SK-N-SH (cell line): ENCODE results near the gene PTCD2. TPM values are rescaled to one million over a fixed set of nuclear protein-coding genes. Genes with fewer than 3 reads are reported as not detected.

Source experiments
- CTCF ChIA-PET: fragments of 300-600, 350-600 bp; formaldehyde crosslinking; extraction: SDS; loops from one replicate; lab custom pipeline; 2021; lab: Yijun Ruan, JAX
- POLR2A ChIA-PET: fragments of 350-600 bp; sonication (Branson Sonifier 250); formaldehyde crosslinking; extraction: SDS; loops from one replicate; lab custom pipeline; 2020; ENCODE audit warnings: antibody characterized with exemption, inconsistent platforms; lab: Yijun Ruan, JAX
- DNase-seq: peaks from one replicate; pipeline ENCODE4 v3.0.0; 2012
- H2AFZ ChIP-seq: fragments of 200-600 bp; sonication (generic); 2 replicates; pipeline ENCODE4 v1.8.1; 2016; ENCODE audit warnings: antibody characterized with exemption, mild to moderate bottlenecking, low read depth
- H3F3A ChIP-seq: fragments of 200-600 bp; sonication (generic); replicated peaks from 2 replicates; pipeline ENCODE3; 2016; ENCODE audit warnings: antibody characterized with exemption, mild to moderate bottlenecking; ENCODE audit not compliant: insufficient read depth
- H3K27ac ChIP-seq, 2 experiments: fragments of 200-500 bp in 1 of 2; fragments of 200-600 bp in 1 of 2; sonication (Bioruptor generic) in 1 of 2; sonication (generic), shearing (Covaris generic) in 1 of 2; 2 replicates each; pipeline versions ENCODE4 v1.5.1 to v1.6.1; 2014 to 2016; ENCODE audit warnings: low read depth in 2 of 2, inconsistent platforms in 1 of 2, low read length in 1 of 2, mild to moderate bottlenecking in 1 of 2, mixed read lengths in 1 of 2
- H3K27me3 ChIP-seq: fragments of 200-600 bp; sonication (generic), shearing (Covaris generic); 2 replicates; pipeline ENCODE4 v1.6.1; 2016; ENCODE audit warnings: mixed run types; ENCODE audit not compliant: insufficient read depth
- H3K36me3 ChIP-seq, 2 experiments: fragments of 200-500 bp in 1 of 2; fragments of 200-600 bp in 1 of 2; sonication (Bioruptor generic) in 1 of 2; sonication (generic) in 1 of 2; replicated peaks in 1 of 2; 2 replicates each; pipeline versions ENCODE3 to v1.5.1; 2014 to 2016; ENCODE audit warnings: low read length in 1 of 2, mild to moderate bottlenecking in 1 of 2; ENCODE audit not compliant: insufficient read depth in 2 of 2, control insufficient read depth in 1 of 2
- H3K4me1 ChIP-seq, 2 experiments: fragments of 200-500 bp in 1 of 2; fragments of 200-600 bp in 1 of 2; sonication (Bioruptor generic) in 1 of 2; sonication (generic), shearing (Covaris generic) in 1 of 2; 2 replicates each; pipeline versions ENCODE4 v1.5.1 to v1.6.1; 2014 to 2016; ENCODE audit warnings: low read depth in 1 of 2, low read length in 1 of 2, mixed run types in 1 of 2; ENCODE audit not compliant: insufficient read depth in 2 of 2, control insufficient read depth in 1 of 2
- H3K4me2 ChIP-seq: fragments of 200-600 bp; sonication (generic), shearing (Covaris generic); 2 replicates; pipeline ENCODE4 v1.6.1; 2017; ENCODE audit warnings: mixed run types
- H3K4me3 ChIP-seq, 2 experiments: fragments of 200-500 bp in 1 of 2; fragments of 200-600 bp in 1 of 2; sonication (Bioruptor generic) in 1 of 2; sonication (generic), shearing (Covaris generic) in 1 of 2; 2 replicates each; pipeline versions ENCODE4 v1.5.1 to v1.8.1; 2014 to 2016; ENCODE audit warnings: low read depth in 2 of 2, inconsistent platforms in 1 of 2, low read length in 1 of 2, mild to moderate bottlenecking in 1 of 2, mixed read lengths in 1 of 2, moderate library complexity in 1 of 2
- H3K79me2 ChIP-seq: fragments of 200-600 bp; sonication (generic); 2 replicates; pipeline ENCODE4 v1.8.1; 2017; ENCODE audit warnings: mild to moderate bottlenecking; ENCODE audit not compliant: insufficient read depth
- H3K9ac ChIP-seq: fragments of 200-600 bp; sonication (generic); 2 replicates; pipeline ENCODE4 v1.6.1; 2017; ENCODE audit warnings: mixed run types
- H3K9me2 ChIP-seq: fragments of 200-600 bp; sonication (generic); 2 replicates; pipeline ENCODE4 v1.6.1; 2017; ENCODE audit warnings: mixed run types
- H3K9me3 ChIP-seq: fragments of 200-600 bp; sonication (generic); 2 replicates; pipeline ENCODE4 v1.6.1; 2017; ENCODE audit warnings: mixed run types, mild to moderate bottlenecking, moderate library complexity
- H4K20me1 ChIP-seq: fragments of 200-600 bp; sonication (generic); 2 replicates; pipeline ENCODE4 v1.6.1; 2017; ENCODE audit warnings: mild to moderate bottlenecking, mixed run types; ENCODE audit not compliant: insufficient read depth
- CHD2 ChIP-seq: fragments of 150-350 bp; IDR thresholded peaks from 2 replicates; pipeline ENCODE4 v1.6.1; 2018; ENCODE audit warnings: low read length; ENCODE audit not compliant: partially characterized antibody
- CTCF ChIP-seq: fragments of 200-600 bp; sonication (generic); IDR thresholded peaks from 2 replicates; pipeline ENCODE4 v1.6.1; 2017; ENCODE audit warnings: antibody characterized with exemption, mild to moderate bottlenecking, moderate library complexity
- ELF1 ChIP-seq: IDR thresholded peaks from 2 replicates; pipeline ENCODE4 v1.4.0; 2012
- EP300 ChIP-seq, 2 experiments: IDR thresholded peaks; 2 replicates each; pipeline versions ENCODE4 v1.4.0 to v1.6.1; 2012; ENCODE audit warnings: borderline replicate concordance in 1 of 2, low read depth in 1 of 2, low read length in 1 of 2
- EZH2phosphoT487 ChIP-seq: fragments of 200-600 bp; sonication (generic); IDR thresholded peaks from 2 replicates; pipeline ENCODE4 v1.6.1; 2017; ENCODE audit warnings: low read depth, mixed run types, mild to moderate bottlenecking, antibody characterized with exemption, moderate library complexity, borderline replicate concordance
- FOXJ3 ChIP-seq: sonication (generic); formaldehyde crosslinking; IDR thresholded peaks from 2 replicates; pipeline ENCODE4 v1.5.1; 2020; ENCODE audit warnings: mild to moderate bottlenecking, missing genetic modification reagents
- FOXM1 ChIP-seq: IDR thresholded peaks from 2 replicates; pipeline ENCODE4 v1.4.0; 2012; ENCODE audit warnings: low read depth, mild to moderate bottlenecking
- GABPA ChIP-seq: IDR thresholded peaks from 2 replicates; pipeline ENCODE4 v1.4.0; 2012; ENCODE audit warnings: low read depth, mild to moderate bottlenecking
- GATA2 ChIP-seq: sonication (generic); formaldehyde crosslinking; IDR thresholded peaks from 2 replicates; pipeline ENCODE4 v1.5.0; 2020; ENCODE audit warnings: mild to moderate bottlenecking, missing genetic modification reagents
- IRF3 ChIP-seq: fragments of 150-350 bp; IDR thresholded peaks from 2 replicates; pipeline ENCODE4 v1.6.1; 2016; ENCODE audit warnings: mild to moderate bottlenecking, low read depth, low read length
- JUND ChIP-seq: IDR thresholded peaks from 2 replicates; pipeline ENCODE4 v1.4.0; 2012
- MXI1 ChIP-seq: IDR thresholded peaks from 2 replicates; pipeline ENCODE4 v1.6.1; 2012; ENCODE audit warnings: mild to moderate bottlenecking, low read depth, low read length, improper control_type of control experiment
- NFIC ChIP-seq: IDR thresholded peaks from 2 replicates; pipeline ENCODE4 v1.4.0; 2012; ENCODE audit warnings: borderline replicate concordance
- NRF1 ChIP-seq: IDR thresholded peaks from 2 replicates; pipeline ENCODE4 v1.6.1; 2012; ENCODE audit warnings: low read depth, mild to moderate bottlenecking, low read length
- PBX3 ChIP-seq: IDR thresholded peaks from 2 replicates; pipeline ENCODE4; 2012
- POLR2AphosphoS5 ChIP-seq: IDR thresholded peaks from 2 replicates; pipeline ENCODE4 v1.6.1; 2012; ENCODE audit warnings: low read depth, low read length
- RAD21 ChIP-seq: IDR thresholded peaks from 2 replicates; pipeline ENCODE4 v1.6.1; 2012; ENCODE audit warnings: mild to moderate bottlenecking, low read length
- RCOR1 ChIP-seq: fragments of 150-350 bp; IDR thresholded peaks from 2 replicates; pipeline ENCODE4 v1.6.1; 2017; ENCODE audit warnings: antibody characterized with exemption, low read length
- RXRA ChIP-seq: IDR thresholded peaks from 2 replicates; pipeline ENCODE4 v1.4.0; 2012; ENCODE audit warnings: low read depth, mild to moderate bottlenecking, borderline replicate concordance
- SMC3 ChIP-seq: IDR thresholded peaks from 2 replicates; pipeline ENCODE4 v1.6.1; 2012; ENCODE audit warnings: low read depth, low read length, improper control_type of control experiment
- TAF1 ChIP-seq: IDR thresholded peaks from 2 replicates; pipeline ENCODE4 v1.6.1; 2012; ENCODE audit warnings: low read depth, mild to moderate bottlenecking, low read length, moderate library complexity, borderline replicate concordance
- TCF12 ChIP-seq: IDR thresholded peaks from 2 replicates; pipeline ENCODE4 v1.4.0; 2012
- USF1 ChIP-seq: IDR thresholded peaks from 2 replicates; pipeline ENCODE4 v1.4.0; 2012; ENCODE audit warnings: low read depth, borderline replicate concordance
- USF2 ChIP-seq: fragments of 150-350 bp; IDR thresholded peaks from 2 replicates; pipeline ENCODE4 v1.6.1; 2017; ENCODE audit warnings: antibody characterized with exemption, low read length, low read depth, borderline replicate concordance
- YY1 ChIP-seq: IDR thresholded peaks from 2 replicates; pipeline ENCODE4 v1.4.0; 2012; ENCODE audit warnings: low read depth, mild to moderate bottlenecking
- ZBTB33 ChIP-seq: IDR thresholded peaks from 2 replicates; pipeline ENCODE4 v1.4.0; 2012; ENCODE audit warnings: low read depth, borderline replicate concordance
- WGBS: methylation state at CpG from one replicate; pipeline ENCODE4 v1.1.6; 2017; ENCODE audit warnings: low lambda C conversion rate; 5-methylcytosine and 5-hydroxymethylcytosine counted together
- polyA plus RNA-seq, 3 experiments: library from polyadenylated mRNA; depleted of rRNA; stranded (reverse); fragments of >200 nt; gene quantifications; 2 replicates each; pipeline ENCODE4 v1.2.3, GENCODE V29; 2012

The PTCD2 gene
- polyA plus RNA-seq, 1 of the 3 experiments (the other 2 are of a cell fraction): 6.7 TPM

- H3K9me2 ChIP-seq: no peaks in the 10 kb centered on the region
- H3K4me2 ChIP-seq: no peak overlapping the region
- ChIA-PET POLR2A (interaction anchor here (1.2 kb wide), 1 partner anchor 28 kb away, joined by 4 read pairs; no protein-coding TSS in a partner anchor), CTCF (interaction anchor here (0.7 to 4.1 kb wide), 20 partner anchors 8 to 509 kb away, joined by 3 to 23 read pairs (median 4); no protein-coding TSS in a partner anchor)
- peaks cover 16% of the 10 kb centered on the region; the same call in 1 of the 2 replicates for H3K79me2 ChIP-seq
- peak overlapping the region; percentile 88 to 90; a peak in 3 of 4 replicates for H3K27ac ChIP-seq
- WGBS: 63% methylated on average over 2 of the region's 2 CpGs
- H3K9me3 ChIP-seq: no peaks in the 10 kb centered on the region
- H2AFZ ChIP-seq: no peak overlapping the region
- no peaks in the 10 kb centered on the region for H4K20me1 ChIP-seq
- peaks cover 33% of the 10 kb centered on the region for H3F3A ChIP-seq
- H3K27me3 ChIP-seq: no peaks in the 10 kb centered on the region
- H3K4me3 ChIP-seq: no peak overlapping the region; a peak in 1 of 4 replicates
- TF ChIP-seq USF1: no peak
- peak; percentile 31 for TF ChIP-seq TCF12
- no peak; the same call in 1 of the 2 replicates for TF ChIP-seq RCOR1
- TF ChIP-seq CHD2: peak; percentile 15
- TF ChIP-seq NRF1: no peak
- TF ChIP-seq GABPA: no peak
- TF ChIP-seq YY1: no peak
- TF ChIP-seq PBX3: no peak
- no peak for TF ChIP-seq TAF1
- peak; percentile 40; the same call in 1 of the 2 replicates for TF ChIP-seq FOXJ3 (CRISPR knock-in tag)
- TF ChIP-seq NFIC: no peak
- TF ChIP-seq CTCF: peak; percentile 75
- TF ChIP-seq SMC3: peak; percentile 29
- TF ChIP-seq FOXM1: no peak
- TF ChIP-seq RXRA: no peak
- no peak for TF ChIP-seq USF2
- no peak for TF ChIP-seq POLR2AphosphoS5
- TF ChIP-seq EZH2phosphoT487: no peak
- peak in 1 of 2 experiments; percentile 81; a peak in 2 of 4 replicates for TF ChIP-seq EP300 (IDR thresholded peaks at IDR 0.05; ENCODE audit: borderline replicate concordance in 1 of 2, low read depth in 1 of 2, low read length in 1 of 2)
- no peak for TF ChIP-seq IRF3
- TF ChIP-seq MXI1: no peak
- no peak for TF ChIP-seq ZBTB33
- TF ChIP-seq JUND: no peak
- peak; percentile 54 for TF ChIP-seq RAD21
- TF ChIP-seq ELF1: no peak
- TF ChIP-seq GATA2 (CRISPR knock-in tag): peak; percentile 71
- TF ChIP-seq, all 33 proteins: peak for 8
- peak; percentile 37 for DNase-seq
- H3K36me3 ChIP-seq: peaks cover 3 to 33% of the 10 kb centered on the region in 2 experiments
- peaks cover 33% of the 10 kb centered on the region in 2 experiments for H3K4me1 ChIP-seq
- no peak overlapping the region for H3K9ac ChIP-seq
Observed at GRCh38 chr5:72280581-72281069, 39.5 kb upstream of the PTCD2 start.
